GM12872 (cell line): ENCODE results near the gene BNIP5.

Experiments
- TF ChIP-seq, protein P1 (sequence below): IDR thresholded peaks from 3 replicates; pipeline ENCODE4 v1.5.1; 2011; ENCODE audit warnings: low read depth, mild to moderate bottlenecking, low read length, moderate library complexity; ENCODE audit not compliant: insufficient read depth

The BNIP5 gene

DNA sequence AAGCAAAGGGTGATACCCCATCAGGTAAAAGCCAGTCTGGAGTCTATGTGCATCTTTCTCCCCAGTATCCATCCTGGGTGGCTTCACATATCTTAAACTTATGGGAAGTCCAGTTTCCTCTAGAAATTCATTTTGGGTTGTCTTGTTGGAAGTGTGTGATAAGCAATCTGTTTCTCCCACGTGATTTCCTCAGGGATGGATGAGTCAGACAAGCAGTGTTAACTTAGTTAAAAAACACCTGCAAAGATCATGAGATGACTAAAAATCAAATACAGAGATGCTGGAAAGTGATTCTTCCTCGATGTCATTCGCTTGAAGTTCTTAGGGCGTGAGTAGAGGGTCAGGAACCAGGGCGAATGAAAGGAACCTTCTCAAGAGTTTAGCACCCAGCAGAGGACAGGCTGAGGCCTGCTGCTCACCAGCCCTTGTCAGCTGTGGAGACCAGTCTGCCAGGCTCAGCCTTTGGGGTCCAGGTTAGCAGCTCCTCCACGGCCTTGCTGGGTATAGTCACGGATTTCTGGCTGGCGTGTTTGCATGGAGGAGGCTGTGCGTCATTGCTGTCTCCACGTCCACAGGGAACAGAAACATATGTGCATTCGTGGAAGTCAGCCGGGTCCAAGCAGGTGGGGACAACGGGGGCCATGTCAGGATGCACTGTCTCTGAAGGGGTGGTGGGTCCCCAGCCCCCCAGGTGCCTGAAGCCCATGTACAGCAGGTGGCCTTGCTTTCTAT, 69.6 kb downstream of the BNIP5 start:
- TF ChIP-seq, protein P1, sequence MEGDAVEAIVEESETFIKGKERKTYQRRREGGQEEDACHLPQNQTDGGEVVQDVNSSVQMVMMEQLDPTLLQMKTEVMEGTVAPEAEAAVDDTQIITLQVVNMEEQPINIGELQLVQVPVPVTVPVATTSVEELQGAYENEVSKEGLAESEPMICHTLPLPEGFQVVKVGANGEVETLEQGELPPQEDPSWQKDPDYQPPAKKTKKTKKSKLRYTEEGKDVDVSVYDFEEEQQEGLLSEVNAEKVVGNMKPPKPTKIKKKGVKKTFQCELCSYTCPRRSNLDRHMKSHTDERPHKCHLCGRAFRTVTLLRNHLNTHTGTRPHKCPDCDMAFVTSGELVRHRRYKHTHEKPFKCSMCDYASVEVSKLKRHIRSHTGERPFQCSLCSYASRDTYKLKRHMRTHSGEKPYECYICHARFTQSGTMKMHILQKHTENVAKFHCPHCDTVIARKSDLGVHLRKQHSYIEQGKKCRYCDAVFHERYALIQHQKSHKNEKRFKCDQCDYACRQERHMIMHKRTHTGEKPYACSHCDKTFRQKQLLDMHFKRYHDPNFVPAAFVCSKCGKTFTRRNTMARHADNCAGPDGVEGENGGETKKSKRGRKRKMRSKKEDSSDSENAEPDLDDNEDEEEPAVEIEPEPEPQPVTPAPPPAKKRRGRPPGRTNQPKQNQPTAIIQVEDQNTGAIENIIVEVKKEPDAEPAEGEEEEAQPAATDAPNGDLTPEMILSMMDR, result no peak
